Aorta (tissue), 5 donors: ENCODE measurements around the gene OAS3. TPM values are rescaled to one million over a fixed set of nuclear protein-coding genes. Genes with fewer than 3 reads are reported as not detected.

Source experiments
- ATAC-seq: fragments of 200-7000 bp; cut with Tn5 transposase; one replicate; pipeline ENCODE4 v1.9.1; 2022; ENCODE audit warnings: moderate library complexity; ENCODE audit not compliant: low FRiP score
- DNase-seq, 2 donors: peaks; one replicate each; pipeline ENCODE4 v3.0.0-alpha.2; 2020
- H3K27ac ChIP-seq, 2 donors: one replicate each; pipeline ENCODE4 v1.5.1; 2013; ENCODE audit warnings: low read length in 2 of 2, mild to moderate bottlenecking in 2 of 2, moderate library complexity in 2 of 2, control low read depth in 1 of 2, inconsistent platforms in 1 of 2, low read depth in 1 of 2
- H3K27me3 ChIP-seq, 2 donors: one replicate each; pipeline ENCODE4 v1.6.1; 2013; ENCODE audit warnings: control low read depth in 1 of 2, low read length in 1 of 2, mild to moderate bottlenecking in 1 of 2, moderate library complexity in 1 of 2; ENCODE audit not compliant: insufficient read depth in 2 of 2, control insufficient read depth in 1 of 2
- H3K36me3 ChIP-seq, 2 donors: one replicate each; pipeline ENCODE4 v1.6.1; 2013; ENCODE audit warnings: control low read depth in 1 of 2, low read length in 1 of 2, mild to moderate bottlenecking in 1 of 2; ENCODE audit not compliant: insufficient read depth in 2 of 2, control insufficient read depth in 1 of 2
- H3K4me1 ChIP-seq, 2 donors: one replicate each; pipeline ENCODE4 v1.6.1; 2013; ENCODE audit warnings: low read length in 2 of 2, control low read depth in 1 of 2, mild to moderate bottlenecking in 1 of 2, moderate library complexity in 1 of 2; ENCODE audit not compliant: insufficient read depth in 2 of 2, control insufficient read depth in 1 of 2
- H3K4me3 ChIP-seq, 2 donors: one replicate each; pipeline ENCODE4 v1.5.1; 2013; ENCODE audit warnings: low read length in 2 of 2, control low read depth in 1 of 2, mild to moderate bottlenecking in 1 of 2
- H3K9me3 ChIP-seq: one replicate; pipeline ENCODE4 v1.6.1; 2013; ENCODE audit warnings: mild to moderate bottlenecking, low read length; ENCODE audit not compliant: control insufficient read depth
- WGBS, 2 donors: extraction: QIAGEN DNeasy Blood & Tissue Kit; methylation state at CpG; one replicate each; pipeline ENCODE4 v1.1.7; 2013; 5-methylcytosine and 5-hydroxymethylcytosine counted together
- intact Hi-C, 2 donors: fragments of 100-400 bp; cut with DNase I; formaldehyde crosslinking; loops; one replicate each; pipeline versions ENCODE4 v1.14.2 to v1.15.0; 2022
- polyA plus RNA-seq, 2 donors: library from polyadenylated mRNA; stranded (reverse); fragments of 200-250 nt; gene quantifications; one replicate each; pipeline ENCODE4 v1.2.3, GENCODE V29; 2013
- total RNA-seq, 2 donors: library from RNA; stranded (reverse); fragmentation: NEBNext Ultra II Directional; extraction: Animal tissue kit (Norgen Biotek cat#: 25700); gene quantifications; one replicate each; pipeline ENCODE4 v1.2.1, GENCODE V29; 2021
- donor health status: healthy with polysubstance abuse.
- donor health status: Bipolar disorder and iron deficiency.
- donor health status: DM: no; HTN: no; CAD: no.
- donor health status: DM: no; HTN: no; CAD: no.
- donor health status: DM: yes; HTN: yes; CAD: no.

Gene OAS3
- total and polyA plus RNA-seq, 4 donors, result 2.6 to 19.1 (median 10.8) TPM

DNA sequence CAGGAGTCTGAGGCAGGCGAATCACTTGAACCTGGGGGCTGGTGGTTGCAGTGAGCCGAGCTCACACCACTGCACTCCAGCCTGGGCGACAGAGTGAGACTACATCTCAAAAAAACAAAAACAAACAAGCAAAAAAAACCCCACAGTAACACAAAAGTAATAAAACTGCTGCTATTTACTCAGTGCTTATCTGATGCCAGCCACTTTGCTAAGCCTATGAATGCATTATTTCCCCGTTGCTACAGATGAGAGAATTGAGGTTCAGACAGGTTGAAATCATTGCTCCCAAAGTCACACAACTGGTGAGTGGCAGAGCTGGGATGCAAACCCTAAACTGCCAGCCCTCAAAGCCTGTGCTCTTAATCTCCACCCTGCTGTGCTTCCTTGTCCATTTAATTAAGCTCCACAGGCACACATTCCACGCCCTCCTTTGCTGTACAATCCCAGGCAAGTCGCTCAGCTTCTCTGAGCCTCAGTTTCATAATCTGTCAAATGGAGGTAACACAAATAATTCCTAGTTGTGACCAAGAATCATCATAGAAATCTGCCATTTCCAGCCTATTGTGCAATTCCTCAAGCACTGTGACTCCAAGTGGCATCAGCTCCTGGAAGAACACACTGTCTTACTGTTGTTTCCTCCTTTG is 5.7 kb upstream of the OAS3 start:
- Histone ChIP-seq H3K36me3 (no peaks in the 10 kb centered on the region), H3K9me3 (no peaks in the 10 kb centered on the region), H3K4me3 (no peak overlapping the region), H3K4me1 (no peaks in the 10 kb centered on the region), H3K27ac (no peak overlapping the region), H3K27me3 (no peaks in the 10 kb centered on the region)
- intact Hi-C loops, result no loop called here
- ATAC-seq (no peak), DNase-seq (no peak)
- 44 to 59% methylated on average over 6 of the region's 6 CpGs for WGBS, 2 donors

DNA sequence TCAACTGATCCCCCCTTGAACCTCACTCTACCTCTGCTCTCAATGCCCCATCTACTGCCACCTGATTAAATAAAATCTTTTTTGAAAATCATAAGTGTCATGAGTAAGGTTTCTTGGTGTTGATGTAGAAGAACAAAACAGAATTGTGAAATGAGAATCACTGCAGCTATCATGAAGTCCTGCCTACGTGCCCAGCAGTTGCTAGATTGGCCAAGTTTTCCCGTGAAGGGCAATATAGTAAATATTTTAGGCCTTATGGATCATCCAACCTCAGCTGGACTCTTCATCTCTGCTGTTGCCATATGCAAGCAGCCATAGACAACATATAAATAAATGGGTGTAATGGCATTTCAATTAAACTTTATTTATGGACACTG is 5.2 kb upstream of the OAS3 start:
- H3K4me1 ChIP-seq, result no peaks in the 10 kb centered on the region
- no peak overlapping the region for H3K4me3 ChIP-seq
- H3K27me3 ChIP-seq, result no peaks in the 10 kb centered on the region
- no peak for DNase-seq
- no peak for ATAC-seq
- intact Hi-C loops, result no loop called here
- no peak overlapping the region for H3K27ac ChIP-seq
- WGBS, 2 donors, result 71 to 77% methylated on average over 2 of the region's 2 CpGs
- no peaks in the 10 kb centered on the region for H3K36me3 ChIP-seq
- H3K9me3 ChIP-seq, result no peaks in the 10 kb centered on the region

DNA sequence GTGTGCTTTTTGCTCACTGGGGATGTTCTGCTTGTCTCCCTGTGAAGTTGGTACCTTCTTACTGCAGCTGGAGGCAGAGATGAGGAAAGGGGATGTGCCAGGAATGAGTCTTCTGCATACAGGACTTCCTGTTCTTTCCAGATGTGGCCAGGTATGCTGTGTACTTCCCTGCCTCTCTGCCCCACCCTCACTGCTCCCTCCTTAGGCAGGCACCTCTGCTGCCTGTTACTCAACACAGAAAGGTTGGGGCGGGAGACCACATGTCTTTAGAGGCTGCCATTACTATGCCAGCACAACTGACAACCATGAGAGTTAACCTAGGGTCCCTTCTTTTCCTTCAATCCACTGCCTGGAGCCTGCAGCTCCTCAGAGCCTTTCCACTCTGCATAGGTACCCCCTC is 2.0 kb upstream of the OAS3 start:
- H3K36me3 ChIP-seq, result no peaks in the 10 kb centered on the region
- no peak for ATAC-seq
- no peaks in the 10 kb centered on the region for H3K27me3 ChIP-seq
- 67 to 92% methylated on average over 1 of the region's 1 CpG for WGBS, 2 donors
- no peaks in the 10 kb centered on the region for H3K4me1 ChIP-seq
- intact Hi-C loops, result no loop called here
- no peak overlapping the region for H3K27ac ChIP-seq
- H3K9me3 ChIP-seq, result no peaks in the 10 kb centered on the region
- DNase-seq, result no peak
- no peak overlapping the region for H3K4me3 ChIP-seq

DNA sequence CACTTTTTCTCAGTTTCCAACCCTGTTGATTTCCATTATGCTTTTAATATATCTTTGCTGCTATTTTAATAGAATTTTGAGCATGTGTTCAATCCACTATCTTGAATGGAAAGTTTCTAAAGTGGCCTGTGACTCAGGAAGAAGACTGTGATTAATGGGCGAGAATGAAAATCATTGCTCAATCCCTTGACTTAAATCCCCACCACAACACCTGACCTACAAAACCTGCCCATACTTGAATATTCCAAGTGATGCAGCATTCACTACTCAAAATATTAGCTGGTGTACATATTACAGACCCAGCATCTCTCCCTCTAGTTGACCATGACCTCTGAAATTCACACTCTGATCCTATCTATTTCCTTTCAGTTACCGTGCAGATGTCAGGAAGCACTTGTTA is 1.3 kb upstream of the OAS3 start:
- intact Hi-C loops, result no loop called here
- no peaks in the 10 kb centered on the region for H3K4me1 ChIP-seq
- ATAC-seq, result no peak
- no peaks in the 10 kb centered on the region for H3K27me3 ChIP-seq
- 71 to 73% methylated on average over 2 of the region's 2 CpGs for WGBS, 2 donors
- no peaks in the 10 kb centered on the region for H3K36me3 ChIP-seq
- H3K4me3 ChIP-seq, result no peak overlapping the region
- no peaks in the 10 kb centered on the region for H3K9me3 ChIP-seq
- no peak overlapping the region for H3K27ac ChIP-seq
- no peak for DNase-seq

DNA sequence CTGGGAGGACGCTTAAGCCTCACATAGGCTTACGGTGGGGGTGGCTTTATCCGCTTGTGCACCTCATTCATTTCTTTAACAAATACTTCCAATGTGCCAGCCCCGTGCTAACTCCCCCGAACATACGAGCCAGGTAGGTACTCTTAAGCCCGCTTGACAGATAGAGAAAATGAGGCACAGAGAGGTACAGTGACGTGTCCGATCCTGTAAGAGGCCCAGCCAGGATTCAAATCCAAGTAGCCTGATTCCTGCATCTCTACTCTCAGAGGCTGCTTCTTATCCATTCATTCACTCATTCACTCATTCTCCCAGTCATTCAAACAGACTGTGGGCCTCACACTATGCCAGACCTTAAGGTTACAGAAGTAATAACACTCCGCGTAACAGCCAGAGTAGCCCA is 477 bp downstream of the OAS3 start:
- peak; percentile 4 for ATAC-seq
- no peak overlapping the region for H3K27ac ChIP-seq
- WGBS, 2 donors, result 16 to 21% methylated on average over 11 of the region's 11 CpGs
- DNase-seq, result no peak
- no peaks in the 10 kb centered on the region for H3K4me1 ChIP-seq
- no peaks in the 10 kb centered on the region for H3K36me3 ChIP-seq
- H3K27me3 ChIP-seq, result no peaks in the 10 kb centered on the region
- intact Hi-C loops, result no loop called here
- H3K9me3 ChIP-seq, result no peaks in the 10 kb centered on the region
- peak overlapping the region; percentile 49 to 84 for H3K4me3 ChIP-seq

DNA sequence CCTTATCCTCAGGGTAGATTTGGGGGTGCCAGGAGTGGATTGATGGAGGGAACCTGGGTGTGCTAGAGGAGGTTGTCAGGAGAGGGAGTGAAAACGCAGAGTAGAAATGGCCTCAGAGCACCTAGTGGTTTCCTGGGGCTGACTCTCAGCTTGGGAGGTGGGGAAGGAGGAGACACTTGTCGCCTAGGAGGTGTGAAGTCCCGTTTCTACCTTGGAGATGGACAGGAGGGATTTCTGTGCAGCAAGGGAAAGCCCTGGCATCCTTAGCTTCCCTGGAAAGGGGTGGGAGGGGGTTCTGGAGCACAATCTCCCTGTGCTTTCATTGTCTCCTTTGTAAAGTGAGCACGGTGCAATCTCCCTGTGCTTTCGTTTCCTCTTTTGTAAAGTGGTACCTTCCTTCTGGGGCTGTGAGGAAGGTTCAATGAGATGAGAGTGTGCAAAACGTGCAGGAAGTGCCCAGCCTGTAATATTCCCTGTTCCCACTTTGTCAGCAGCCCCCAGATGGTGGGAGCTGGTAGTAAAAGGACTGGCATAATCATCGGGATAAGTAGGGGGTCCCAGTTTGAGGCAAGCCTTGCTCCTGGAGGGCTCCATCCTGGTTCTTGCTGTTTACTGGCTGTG is 1.6 kb downstream of the OAS3 start:
- intact Hi-C loops, result no loop called here
- H3K27me3 ChIP-seq, result no peaks in the 10 kb centered on the region
- no peak overlapping the region for H3K27ac ChIP-seq
- DNase-seq, result no peak
- ATAC-seq, result no peak
- H3K9me3 ChIP-seq, result no peaks in the 10 kb centered on the region
- WGBS, 2 donors, result 71 to 82% methylated on average over 7 of the region's 7 CpGs
- no peaks in the 10 kb centered on the region for H3K4me1 ChIP-seq
- no peaks in the 10 kb centered on the region for H3K36me3 ChIP-seq
- no peak overlapping the region for H3K4me3 ChIP-seq

DNA sequence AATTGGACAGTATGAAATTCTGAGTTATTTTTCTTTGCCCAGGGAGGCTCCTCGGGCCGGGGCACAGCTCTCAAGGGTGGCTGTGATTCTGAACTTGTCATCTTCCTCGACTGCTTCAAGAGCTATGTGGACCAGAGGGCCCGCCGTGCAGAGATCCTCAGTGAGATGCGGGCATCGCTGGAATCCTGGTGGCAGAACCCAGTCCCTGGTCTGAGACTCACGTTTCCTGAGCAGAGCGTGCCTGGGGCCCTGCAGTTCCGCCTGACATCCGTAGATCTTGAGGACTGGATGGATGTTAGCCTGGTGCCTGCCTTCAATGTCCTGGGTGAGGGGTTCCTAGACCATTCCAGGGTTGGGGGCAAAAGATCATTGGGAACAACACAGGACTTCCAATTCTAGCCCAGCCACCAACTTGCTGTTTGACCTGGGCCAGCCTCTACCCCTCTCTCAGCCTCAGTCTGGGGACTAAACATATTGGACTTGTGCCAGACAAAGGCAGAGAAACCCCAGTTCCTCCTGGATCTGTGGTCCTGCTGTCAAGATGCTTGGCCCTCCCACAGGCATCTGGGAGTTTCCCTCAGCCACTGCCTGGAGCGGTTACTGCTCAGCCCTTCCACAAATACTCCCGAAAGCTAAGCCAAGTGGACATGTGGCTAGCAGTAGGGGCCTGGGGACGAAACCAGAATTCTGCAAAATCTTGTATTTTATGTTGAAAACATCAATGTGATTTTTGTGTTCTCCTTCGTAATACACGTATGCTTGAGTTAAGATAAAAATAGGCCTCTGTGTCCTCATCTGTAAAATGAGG is 3.5 kb downstream of the OAS3 start:
- intact Hi-C loops, result no loop called here
- Histone ChIP-seq H3K4me3 (no peak overlapping the region), H3K4me1 (no peaks in the 10 kb centered on the region), H3K27ac (no peak overlapping the region), H3K9me3 (no peaks in the 10 kb centered on the region), H3K27me3 (no peaks in the 10 kb centered on the region), H3K36me3 (no peaks in the 10 kb centered on the region)
- no peak for ATAC-seq
- no peak for DNase-seq
- WGBS, 2 donors, result 90 to 93% methylated on average over 16 of the region's 16 CpGs

DNA sequence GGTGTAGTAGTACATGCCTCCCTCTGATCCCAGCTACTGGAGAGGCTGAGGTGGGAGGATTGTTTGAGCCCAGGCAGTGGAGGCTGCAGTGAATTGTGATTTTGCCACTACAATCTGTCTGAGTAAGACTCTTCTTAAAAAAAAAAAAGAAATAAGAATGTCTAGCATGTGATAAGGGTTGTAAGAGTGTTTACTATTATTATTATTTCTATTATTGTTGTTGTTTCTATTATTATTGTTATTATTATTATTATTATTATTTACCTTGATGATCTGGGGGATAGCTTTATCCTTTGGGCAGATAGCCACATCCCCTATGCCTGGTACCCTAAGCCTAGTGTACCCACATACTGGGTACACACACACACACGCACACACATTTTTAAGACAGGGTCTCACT is 4.3 kb downstream of the OAS3 start:
- Histone ChIP-seq H3K4me1 (no peaks in the 10 kb centered on the region), H3K4me3 (no peak overlapping the region), H3K36me3 (no peaks in the 10 kb centered on the region), H3K27me3 (no peaks in the 10 kb centered on the region), H3K27ac (no peak overlapping the region), H3K9me3 (no peaks in the 10 kb centered on the region)
- intact Hi-C loops, result no loop called here
- ATAC-seq, result no peak
- 95 to 99% methylated on average over 1 of the region's 1 CpG for WGBS, 2 donors
- DNase-seq, result no peak
